ENCODE results near the gene CYYR1.

The CYYR1 gene

DNA sequence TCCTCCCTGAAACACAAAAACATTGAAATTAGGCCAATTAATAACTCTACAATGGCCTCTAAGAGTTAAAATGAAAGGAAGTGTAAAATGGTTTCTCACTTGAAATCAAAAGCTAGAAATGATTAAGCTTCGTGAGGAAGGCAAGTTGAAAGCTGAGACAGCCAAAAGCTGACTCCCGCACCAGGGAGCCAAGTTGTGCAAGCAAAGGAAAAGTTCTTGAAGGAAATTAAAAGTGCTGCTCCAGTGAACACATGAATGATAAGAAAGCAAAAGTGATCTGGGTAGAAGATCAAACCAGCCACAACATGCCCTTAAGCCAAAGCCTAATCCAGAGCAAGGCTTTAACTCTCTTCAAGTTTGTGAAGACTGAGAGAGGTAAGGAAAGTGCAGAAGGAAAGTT is 22.8 kb downstream of the CYYR1 start:
- no peak for ATAC-seq

DNA sequence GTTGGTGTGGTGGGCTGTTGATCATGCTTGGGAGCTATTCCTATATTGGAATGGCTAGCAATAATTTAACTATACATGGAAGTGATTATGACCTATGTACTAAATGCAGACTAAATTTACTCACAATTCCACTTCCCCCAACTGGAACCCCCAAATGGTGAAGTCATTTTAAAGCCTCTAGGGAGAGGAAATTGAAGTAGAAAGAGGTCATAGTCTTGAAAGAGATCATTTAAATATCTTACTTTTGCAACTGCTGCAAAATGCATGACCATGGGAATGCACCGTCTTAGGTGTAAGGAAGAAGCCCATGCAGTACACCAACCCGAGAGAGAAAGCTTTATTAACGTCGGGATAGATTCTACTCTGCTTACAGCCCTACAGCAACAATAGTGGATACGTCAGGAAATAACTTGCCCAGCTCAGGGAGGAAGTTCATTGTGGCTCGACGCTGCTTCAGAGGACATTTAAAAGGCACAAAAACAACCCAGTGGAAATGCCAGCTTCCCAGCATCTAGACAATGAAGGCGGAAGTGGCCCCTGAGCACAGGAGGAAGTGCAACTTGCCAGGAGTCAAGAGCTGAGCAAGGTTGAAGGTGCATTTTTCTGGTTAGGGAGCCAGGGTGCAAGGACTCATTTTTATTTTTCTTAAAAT is 26.5 kb downstream of the CYYR1 start:
- ATAC-seq = no peak

DNA sequence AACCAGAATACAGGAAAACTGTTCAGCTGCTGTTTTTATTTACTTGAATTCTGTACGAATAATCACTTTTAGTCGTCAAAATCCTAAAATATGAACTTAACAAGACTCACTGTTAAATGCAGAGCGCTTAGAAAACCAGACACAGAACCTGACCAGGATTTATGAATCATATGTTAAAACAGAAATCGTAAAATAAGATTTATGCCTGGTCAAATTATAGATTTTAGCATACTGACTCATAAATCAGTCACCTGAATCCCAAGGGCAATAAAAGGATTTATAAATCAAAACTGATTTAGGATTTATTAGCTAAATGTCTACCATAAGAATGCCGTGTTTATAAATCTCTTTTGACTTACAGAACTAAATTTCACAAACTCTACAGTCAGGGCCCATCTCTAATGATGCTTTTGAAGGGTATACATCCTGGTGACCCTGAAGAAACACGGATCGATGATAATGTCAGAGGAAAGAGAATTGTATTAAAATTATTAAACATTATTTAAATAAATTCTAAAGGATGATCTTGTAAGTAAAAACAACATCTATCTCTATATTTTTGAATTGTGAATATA is 28.8 kb downstream of the CYYR1 start:
- ATAC-seq = no peak

DNA sequence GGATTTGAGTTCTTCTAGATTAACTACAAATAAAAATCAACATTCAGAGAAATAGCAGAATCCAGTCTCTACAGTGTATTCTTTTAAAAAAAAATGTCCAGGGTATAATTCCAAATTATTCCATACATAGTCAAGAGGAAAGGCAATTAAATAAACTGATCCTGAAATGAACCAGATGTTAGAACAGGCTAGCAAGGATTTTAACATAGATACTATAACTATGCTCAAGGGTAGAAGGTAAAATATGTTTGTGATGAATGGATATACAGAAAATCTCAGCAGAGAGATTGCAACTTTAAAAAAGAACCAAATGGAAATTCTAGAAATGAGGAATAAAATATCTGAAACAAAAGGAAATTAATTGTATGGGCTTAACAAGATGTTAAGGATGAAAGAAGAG is 32.4 kb downstream of the CYYR1 start:
- no peak for ATAC-seq

DNA sequence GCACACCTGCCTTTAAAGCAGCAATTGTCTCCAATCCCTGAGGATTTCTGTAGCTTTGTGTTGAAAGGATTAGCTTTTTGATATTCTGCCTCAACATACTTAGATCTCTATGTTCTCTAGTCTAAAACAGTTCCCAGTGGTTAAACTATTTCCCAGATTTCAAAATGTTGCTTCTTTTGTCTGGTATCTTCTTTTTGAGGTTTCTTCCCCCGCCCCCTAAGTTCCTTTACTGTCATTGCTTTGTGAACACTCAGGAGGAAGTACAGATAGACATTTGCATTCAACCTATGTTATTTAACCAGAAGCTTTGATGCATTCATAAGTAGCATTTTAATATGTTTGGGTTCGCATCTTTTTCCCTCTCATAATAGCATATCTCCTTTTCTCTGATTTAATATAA is 33.5 kb downstream of the CYYR1 start:
- ATAC-seq = no peak

DNA sequence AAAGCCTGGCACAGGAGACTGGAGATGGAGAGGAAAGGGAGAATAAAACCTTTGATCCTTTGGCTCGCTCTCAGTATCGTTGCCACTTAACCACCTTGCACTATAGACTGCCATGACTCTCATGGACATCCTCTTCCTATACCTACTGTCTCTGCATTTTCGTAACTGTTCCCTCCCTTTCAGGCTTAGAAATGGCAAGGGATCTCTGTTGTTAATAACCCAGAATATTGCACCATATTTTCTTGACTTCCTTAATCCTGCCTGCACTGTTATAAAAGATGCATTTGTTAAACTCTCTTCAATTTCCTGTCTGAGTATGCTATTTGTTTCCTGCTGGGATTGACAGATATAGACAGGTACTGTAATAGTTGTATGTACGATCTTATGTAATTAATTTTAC is 38.6 kb downstream of the CYYR1 start:
- ATAC-seq = no peak

DNA sequence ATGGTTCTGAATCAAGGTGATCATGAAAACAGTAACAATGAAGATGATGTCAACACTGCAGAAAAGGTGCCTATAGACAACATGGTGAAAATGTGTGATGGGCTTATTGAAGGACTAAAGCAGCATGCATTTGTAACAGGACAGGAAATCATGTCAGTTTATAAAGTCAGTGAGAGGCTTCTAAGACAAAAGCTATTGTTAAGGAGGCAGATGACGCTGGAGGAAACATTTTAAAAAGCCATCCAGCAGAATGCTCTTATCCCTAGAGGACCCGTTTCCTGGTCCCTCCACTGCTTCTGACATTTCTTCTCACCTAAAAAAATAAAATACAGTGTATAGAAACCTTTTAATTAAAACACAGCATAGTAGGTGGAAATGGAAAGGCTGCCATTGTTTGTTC is 40.9 kb downstream of the CYYR1 start:
- ATAC-seq = no peak

DNA sequence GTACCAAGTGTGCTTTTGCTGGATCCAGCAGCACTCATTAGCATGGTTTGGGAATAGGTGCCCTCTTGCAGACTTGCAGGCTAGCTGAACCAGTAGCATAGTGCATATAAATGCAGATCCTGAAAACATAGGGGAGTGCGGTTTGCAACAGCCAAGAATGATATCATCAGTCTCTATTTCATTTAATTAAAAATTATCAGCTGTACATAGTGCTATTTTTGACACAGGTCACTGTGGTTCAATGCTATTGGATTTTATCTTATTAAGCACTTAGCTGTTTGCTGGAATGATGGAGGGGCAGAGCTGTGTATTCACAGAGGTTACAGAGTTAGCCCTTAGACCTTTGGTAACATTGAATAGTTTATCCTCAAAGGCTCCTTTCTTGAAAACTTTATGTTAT is 43.6 kb downstream of the CYYR1 start:
- ATAC-seq = no peak

DNA sequence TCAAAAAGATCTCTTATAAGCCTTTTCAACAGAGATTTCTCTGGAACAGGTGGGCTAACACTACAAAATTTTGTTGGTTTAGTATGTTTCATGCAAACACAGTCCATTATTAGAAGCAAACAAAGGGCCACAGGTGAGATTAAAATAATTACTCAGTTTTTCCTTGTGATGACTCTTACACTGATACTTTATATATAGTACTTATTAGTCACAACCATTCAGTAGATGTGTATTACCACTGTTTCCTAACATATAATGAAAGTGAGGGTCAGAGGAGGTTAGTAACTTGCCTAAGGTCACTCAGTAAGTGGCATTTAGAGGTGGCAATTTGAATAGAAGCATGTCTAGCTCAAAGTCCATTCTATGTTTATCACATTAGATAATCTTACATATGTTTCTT is 44.2 kb downstream of the CYYR1 start:
- no peak for ATAC-seq

DNA sequence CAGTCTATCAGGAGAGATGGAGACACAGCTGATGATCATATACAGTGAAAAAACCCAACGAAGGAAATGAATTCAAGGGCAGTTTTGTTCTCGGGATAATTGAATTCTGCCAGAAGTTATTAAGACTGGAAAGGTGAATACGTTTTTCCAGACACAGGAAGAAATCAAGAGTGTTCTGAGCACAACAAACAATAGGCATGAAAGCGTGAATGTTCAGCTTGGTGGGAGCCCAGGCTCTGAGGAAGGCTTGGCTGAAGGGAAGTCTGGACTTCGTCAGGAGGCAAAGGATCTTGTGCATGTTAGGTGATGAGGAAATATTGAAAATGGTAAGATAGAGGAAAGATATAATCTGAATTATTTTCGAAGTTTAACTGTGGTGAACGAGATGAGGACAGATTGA is 50.4 kb downstream of the CYYR1 start:
- no peak for ATAC-seq

DNA sequence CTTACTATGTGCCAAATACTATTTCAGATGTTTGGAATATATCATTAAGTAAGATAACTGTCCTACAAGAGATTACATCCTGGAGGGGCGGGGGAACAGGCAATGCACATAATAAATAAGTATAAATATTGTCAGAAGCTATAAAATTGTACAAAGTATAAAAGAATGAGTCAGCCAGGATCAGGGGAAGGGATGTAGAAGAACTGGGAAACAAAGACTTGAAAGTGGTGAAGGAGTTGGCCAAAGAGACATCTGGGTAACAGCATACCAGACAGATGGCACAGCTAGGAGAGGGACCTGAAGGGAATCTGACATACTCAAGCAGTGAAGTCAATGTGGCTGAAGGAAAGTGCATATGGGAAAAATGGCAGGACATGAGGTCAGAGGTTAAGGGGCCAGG is 53.9 kb downstream of the CYYR1 start:
- ATAC-seq = no peak

DNA sequence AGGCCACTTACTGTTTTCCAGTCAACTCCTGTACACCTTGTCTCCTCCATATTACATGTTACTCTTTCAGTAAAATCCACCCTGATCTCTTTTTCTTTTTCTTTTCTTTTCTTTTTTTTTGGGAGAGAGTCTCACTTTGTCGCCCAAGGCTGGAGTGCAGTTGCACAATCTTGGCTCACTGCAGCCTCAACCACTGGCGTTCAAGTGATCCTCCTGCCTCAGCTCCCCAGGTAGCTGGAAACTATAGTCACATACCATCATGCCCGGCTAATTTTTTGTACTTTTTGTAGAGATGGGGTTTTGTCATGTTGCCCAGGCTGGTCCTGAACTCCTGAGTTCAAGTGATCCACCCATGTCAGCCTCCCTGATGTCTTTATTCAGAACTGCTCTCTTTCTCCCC is 57.8 kb downstream of the CYYR1 start:
- no peak for ATAC-seq

DNA sequence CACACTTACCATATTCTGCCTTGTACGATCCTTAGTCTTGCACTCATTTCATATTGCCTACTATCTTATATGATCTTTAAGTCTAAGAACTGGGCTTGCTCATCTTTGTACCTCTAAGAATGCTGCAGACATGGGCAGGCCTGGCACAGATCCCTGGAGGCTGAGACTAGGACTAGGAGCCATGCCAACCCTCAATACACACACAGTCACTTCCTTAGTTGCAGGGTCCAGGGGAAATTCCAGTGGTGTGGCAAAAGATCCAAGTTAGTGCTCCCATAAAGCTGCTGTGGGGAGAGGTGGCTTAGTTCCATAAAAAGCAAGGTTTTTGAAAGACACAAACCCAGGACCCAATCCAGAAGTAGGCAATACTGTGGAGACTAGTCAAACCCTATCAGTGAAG is 59.9 kb downstream of the CYYR1 start:
- ATAC-seq = no peak

DNA sequence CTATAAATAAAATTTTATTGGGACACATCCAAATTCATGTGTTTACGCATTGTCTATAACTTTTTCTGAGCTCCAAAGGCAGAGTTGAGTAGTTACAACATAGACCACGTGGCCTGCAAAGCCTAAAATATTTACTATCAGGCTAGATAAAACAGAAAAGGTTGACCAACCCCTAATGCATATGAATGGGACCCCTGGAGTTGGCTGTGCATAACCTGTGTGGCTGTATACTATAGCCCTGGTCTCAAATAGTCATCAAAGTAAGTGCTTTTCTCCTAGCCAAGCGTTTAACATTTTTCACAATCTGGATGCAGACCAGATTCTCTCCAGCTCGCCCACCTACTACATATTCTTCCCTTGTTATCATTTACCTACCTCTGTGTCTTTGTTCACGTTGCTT is 60.4 kb downstream of the CYYR1 start:
- no peak for ATAC-seq

DNA sequence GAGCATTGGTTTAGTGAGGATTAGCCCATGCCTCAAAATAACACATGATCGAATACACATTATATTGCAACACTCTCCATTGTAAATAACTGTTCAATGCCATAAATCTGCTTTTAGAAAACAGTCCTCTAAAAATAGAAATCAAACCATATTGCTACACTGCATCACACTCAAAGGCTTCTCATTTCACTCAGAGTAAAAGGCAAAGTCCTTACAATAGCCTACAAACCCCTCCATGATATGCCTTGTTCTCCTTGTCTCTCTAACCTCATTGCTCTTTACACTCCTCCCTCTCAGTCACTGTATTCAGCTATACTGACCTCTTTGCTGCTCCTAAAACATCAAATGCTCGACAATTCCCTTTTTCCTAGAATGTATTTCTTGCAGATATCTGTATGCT is 64.2 kb downstream of the CYYR1 start:
- ATAC-seq = no peak

DNA sequence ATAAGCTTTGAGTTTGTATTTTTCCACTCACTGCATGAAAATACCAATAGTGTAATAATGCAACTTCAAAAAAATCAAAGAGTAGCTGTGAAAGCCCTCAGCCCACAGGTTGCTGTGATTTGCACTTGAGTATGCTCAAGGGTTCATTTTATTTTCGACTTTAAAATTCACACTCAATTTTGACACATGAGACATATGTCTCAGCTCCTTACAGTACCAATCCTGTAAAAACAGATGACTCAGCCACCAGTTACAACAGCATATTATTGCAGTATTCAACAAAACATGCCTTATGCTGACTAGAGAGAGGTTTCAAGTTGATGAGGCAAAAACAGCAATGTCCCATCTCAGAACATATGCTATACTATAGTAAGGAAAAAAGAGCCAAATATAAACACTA is 66.1 kb downstream of the CYYR1 start:
- no peak for ATAC-seq

DNA sequence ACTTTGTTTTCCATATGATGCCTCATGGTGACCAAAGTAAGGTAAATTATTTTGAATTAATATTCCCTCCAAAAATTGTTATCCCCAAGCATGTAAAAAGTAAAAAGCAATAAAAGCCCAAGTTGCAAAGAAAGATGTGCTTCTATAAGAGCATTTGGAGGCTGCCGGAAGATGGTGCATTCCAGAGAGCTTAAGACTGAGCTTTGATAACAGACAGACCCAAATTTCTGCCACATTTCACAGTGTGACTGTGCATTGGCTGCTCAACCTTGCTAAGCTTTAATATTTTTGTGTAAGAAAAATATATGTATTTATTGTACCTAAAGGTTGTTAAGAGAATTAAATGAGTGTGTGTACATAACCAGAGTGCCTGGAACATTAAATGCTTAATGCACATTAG is 67.9 kb downstream of the CYYR1 start:
- ATAC-seq = no peak

DNA sequence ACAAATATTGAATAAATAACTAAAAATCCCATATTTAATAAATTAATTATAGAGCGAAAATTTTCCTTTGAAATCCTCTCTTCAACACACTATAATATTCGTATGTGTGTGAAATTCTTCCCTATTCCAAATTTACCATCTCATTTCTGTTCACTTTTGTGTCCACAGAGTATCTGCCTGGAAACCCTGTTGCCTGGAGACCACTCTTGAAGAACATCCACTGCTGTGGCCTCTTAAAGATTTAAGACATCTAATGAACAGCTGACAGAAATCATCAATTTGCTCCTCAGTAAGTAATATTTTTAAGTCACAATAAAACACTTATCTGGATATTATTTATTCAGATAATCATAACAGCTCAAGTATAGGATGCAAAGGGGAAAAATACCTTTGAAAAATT is 69.7 kb downstream of the CYYR1 start:
- no peak for ATAC-seq

DNA sequence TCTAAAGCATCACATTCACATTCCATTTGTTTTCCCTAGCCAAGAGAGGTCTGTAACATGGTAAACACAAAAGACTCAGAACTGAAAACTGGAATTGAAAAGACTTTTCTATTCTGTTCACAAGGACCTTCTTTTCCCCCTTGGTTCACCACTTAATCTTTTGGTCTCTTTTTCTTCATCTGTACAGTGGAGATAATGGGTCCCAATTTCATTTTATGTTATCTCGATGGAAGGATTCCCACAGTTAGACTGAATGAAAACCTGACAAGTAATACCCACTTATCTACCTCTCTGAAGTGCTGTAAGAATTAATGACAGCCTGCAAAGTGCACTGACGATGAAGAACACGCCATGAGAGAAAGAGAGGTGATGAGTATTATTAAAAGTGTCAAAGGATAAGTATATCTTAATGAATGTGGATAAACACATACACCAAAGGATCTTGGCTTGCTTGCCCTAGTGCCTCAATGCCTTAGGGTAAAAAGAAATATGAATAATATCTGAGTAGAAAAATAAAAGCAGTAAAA is 71.5 kb downstream of the CYYR1 start:
- ATAC-seq = no peak

DNA sequence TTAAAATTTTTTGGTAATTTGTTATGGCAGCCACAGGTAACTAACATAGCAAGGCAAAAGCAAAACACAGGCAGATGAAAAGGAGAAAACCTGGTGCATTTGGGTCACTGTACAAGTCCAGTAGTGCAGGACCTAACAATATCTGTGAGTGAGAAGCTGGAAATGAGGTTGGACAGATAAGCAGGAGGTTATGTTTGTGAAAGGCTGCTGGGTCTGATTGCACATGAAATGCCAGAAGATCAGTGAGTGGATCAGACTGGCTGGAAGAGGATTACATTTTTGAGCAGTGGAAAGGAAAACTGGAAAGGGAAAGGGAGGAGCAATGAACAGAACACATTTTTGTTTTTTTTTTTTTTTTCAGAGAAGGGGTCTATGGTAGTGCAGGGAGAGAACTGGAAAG is 73.6 kb downstream of the CYYR1 start:
- ATAC-seq = no peak

DNA sequence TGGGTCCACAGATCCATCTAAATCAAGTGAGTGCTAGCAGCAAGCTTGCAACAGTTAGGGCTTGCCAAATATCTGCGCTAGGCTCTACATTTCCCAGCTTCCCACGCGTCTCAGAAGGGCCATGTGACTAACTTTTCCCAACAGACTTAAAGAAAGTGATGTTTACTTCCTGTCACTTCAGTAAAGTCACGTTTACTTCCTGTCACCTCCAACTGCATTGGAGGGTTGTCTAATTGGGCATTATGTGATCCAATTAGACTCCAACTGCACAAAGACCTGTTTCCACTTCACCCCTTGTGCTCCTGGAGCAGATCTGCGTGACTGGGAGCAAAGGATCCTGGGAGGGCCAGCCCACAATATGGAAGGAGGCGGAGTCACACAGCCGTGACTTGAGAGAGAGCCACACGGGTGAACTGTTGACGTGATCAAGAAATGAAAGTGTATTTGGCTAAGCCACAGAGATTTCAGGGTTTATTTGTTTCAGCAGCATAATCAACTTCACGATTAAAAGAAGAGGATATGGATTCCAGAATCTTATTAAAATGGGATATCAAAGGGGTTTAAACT is 77.7 kb downstream of the CYYR1 start:
- no peak for ATAC-seq

DNA sequence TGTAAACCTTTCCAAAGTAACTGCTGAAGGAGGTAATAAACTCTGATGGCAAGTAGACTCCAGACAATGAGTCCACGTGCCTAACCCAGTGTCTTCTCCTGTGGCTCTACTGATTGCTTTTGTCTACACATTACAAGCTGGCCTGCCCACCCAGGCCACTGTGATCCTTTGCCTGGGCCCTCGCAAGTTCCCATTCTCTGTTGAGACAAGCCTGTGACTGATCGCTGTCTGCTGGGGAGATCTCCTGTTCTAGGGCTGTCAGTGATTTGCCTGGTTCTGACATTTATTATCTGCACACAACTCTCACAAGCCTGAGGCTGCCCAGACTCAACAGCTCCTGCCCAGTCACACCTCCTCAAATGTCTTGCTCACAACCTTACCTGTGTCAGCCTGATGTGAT is 81.4 kb downstream of the CYYR1 start:
- ATAC-seq = no peak

DNA sequence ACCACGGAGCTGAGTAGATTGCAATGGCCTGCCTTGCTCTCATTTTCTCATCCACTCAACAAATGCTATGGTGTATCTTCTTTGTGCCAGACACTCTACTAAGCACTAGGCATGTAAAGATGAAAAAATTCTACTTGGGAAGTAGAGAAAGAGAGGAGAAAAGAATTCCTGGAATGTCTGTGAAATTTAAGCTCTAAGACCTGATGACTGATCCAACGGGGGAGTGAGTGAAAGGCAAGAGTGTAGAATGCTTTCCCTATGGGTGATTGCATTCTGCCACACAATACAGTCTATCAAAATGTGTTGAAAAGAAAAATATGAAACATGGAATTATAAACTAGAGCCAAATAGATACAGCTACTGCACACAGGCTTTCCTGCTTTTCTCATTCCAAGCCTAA is 82.3 kb downstream of the CYYR1 start:
- no peak for ATAC-seq

DNA sequence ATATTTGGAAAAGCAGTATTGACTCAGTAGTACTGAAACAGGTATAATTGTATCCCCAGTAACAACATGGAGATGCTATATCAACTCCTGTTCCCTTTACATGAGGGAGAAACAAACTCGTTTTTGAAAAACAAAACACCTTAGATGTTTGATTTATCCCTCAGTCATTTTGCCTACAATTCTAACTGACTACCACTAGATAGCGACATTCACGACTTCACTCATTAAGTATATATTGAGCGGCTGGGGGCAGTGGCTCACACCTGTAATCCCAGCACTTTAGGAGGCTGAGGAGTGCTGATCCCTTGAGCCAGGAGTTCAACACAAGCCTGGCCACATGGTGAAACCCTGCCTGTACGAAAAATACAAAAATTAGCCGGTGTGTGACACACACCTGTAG is 83.3 kb downstream of the CYYR1 start:
- ATAC-seq = no peak

DNA sequence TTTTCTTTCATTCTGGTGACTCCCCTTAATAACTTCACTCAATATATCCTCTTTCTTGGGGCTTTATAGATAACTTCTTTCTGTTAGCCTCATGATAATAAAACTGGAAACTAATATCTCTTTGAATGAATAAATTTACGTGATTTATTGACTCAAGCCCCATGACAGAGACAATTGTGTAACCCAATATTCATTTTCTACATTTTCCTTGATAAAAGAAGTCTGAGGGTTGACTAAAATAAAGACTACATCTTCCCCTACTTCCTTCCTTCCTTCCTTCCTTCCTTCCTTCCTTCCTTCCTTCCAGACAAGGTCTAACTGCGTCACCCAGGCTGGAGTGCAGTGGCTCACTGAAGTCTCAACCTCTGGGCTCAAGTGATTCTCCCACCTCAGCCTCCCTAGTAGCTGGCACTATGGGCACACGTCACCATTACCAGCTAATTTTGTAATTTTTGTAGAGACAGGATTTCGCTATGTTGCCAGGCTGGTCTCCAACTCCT is 85.1 kb downstream of the CYYR1 start:
- ATAC-seq = no peak

Data from activated CD4-positive, CD25-positive, alpha-beta regulatory T cell treated with anti-CD3 and anti-CD28 coated beads, Interleukin-2, amount 50 U/mL, for 24 hours (primary cell).